Germinal center (tissue), 1 donor: ENCODE measurements around the gene SCRN2.
A peak's percentile ranks its signal among the peaks of the same experiment; 100 is the strongest.

Experiments used
- DNase-seq: peaks from one replicate; pipeline ENCODE4 v3.0.0; 2012; ENCODE audit warnings: mixed read lengths, low spot score

SCRN2 gene

DNA sequence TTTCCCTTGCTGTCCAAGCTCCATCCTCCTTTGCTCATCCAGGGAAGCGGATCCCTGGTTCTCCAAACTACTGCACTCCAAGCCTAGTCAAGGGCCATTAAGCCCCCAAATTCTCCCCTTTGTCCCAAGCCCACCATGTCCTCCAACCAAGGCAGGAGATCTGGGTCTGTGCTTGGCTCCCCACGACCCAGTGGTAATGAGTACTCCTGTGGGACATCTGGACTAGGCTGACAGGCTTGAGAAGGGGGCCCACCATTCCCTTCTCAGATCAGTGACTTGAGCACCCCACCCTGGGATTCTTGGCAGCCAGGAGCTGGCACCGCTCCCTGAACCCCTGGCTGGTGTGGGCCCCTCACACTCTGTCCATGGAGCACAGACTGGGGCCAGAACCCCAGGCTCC is 36.6 kb downstream of the SCRN2 start:
- no peak for DNase-seq

DNA sequence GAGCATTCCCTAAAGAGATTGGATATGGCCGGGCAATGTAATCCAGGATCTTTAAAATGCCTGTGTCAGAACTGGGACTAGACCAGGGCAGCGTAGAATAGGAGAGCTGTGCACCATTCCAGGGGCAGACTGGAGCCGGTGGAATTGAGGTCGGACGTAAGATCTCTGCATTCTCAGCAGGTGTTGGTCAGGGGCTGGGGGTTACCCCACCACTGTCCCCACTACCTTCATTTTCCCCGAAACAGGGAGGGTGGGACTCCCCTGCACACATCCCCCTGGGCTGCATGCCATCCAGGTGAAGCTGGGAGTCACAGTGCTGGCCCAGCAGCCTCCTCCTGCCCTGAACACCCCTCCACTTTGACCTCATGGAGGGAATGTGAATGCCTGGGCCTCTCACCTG is 37.3 kb downstream of the SCRN2 start:
- DNase-seq, result no peak

DNA sequence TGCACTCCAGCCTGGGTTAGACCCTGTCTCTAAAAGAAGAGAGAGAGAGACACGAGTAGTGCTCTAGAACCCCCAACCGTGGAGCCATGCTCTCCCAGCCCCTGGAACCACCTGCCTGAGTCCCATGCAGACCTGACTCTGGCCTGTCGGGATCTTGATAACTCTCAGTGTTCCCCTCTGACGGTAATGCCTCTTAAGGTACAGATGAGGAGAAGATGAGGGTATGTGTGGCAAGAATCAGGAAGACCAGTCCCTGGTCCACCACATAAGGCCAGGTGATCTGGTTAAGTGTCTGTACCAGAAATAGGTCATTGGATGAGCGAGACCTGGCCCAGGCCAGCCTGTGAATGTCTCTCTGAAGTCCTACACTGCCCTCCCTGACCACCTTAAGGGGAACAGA is 37.9 kb downstream of the SCRN2 start:
- no peak for DNase-seq

DNA sequence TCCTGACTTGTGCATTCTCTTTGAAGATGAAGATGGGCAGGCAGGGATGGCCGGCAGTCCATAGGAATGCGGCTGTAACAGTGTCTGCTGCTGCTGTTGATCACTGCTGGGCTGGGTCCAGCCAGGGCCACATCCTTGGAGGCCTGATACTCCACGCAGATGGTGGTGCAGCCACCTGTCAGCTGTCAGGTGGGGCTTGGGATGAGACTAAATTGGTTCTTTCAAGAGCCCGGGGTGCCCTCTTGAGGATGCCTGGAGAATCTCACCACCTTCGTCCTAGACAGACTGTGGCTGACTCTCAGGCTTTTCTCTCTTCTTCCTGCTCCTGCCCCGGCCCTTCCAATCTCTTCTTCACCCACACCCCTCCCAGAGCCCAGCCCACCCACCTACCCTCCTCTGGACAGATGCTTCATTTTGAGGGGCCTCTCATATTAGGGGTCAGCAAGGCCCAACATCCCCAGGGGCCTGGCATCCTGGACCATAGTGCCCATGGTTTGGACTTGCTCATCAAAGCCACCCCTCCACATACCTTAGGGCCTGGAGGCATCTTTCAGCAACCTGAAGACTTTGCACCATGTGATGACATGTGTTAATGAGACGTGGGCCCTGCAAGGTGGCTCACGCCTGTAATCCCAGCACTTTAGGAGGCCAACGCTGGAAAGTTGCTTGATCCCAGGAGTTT is 38.6 kb downstream of the SCRN2 start:
- DNase-seq, result peak; percentile 80

DNA sequence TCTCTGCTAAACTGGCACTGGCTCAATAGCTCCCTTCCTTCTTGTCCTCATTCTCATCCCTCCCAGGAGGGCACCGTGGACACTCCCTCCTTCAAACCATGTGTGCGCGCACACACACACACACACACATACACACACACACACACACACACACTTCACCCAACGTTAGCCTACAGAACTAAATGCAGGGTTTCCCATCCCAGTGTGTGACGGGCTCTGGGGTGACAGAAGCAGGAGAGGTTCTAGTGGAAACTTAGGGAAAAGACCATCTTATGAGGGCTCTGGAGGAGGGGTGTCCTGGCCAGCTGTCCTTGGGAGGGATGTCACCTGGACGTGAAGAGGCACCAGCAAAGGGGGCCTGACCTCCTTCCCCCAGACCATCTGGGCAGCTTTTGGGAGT is 39.2 kb downstream of the SCRN2 start:
- no peak for DNase-seq

DNA sequence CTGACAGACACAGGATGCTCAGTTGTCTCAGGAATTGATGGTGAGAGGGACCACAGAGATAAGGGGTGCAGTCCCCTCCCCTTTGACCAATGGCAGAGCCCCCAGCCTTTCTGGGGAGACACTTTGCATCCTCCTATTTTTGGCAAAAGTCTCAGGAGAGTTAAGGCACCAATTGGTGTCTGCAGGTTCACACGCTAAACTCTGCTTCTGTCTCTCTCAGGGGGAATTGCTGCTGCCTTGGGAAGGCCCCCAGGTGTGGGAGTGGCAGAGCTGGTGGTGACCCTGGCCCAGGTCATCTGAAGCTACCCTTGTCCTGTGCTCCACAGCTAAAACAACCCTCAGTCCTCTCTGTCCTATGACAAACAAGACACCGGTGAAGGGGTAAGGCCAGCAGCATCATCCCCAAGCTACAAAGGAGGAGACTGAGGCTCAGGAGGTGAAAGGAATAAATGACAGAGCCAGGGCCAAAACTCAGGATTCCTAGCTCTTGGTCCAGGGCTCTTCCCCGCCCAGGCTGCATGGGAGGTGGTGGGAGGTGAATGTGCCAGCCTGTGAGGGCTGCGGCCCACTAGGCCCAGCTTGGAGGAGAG is 39.8 kb downstream of the SCRN2 start:
- DNase-seq, result no peak

DNA sequence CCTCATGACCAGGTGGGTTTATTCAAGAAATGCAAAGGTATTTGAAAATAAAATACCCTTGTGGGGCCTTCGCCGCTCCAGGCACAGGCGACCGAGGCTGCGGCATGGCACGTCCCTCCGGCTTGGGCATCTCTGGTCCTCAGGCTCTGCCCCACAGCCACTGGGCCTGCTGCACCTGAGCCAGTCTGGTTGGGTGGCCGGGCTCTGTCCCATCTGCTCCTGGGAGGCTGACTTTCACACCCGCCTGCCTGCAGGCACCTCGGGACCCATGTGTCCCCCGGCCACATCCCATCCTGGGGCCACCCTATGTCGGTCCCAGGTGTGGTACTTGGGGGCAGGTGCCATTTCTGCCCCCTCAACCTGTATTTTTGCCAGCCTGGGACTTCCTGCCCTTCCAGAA is 40.4 kb downstream of the SCRN2 start:
- no peak for DNase-seq

DNA sequence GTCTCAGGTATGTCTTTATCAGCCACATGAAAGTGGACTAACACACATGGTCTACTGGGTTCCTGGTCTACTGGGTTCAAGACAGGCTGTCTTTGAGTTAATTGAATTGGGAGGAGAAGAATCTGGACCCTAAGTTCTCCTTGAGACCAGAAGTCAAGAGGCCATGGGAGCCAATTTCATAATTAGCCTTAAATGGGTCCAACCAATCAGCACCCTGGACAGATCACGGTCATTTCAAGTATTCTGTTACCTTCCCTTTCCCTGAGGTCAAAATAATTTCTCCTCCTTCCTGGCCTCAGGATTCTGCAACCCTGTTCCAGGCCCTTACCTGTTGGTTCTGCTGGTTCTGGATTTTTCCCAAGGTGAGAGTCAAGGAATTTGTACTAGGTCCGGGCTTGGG is 43.3 kb downstream of the SCRN2 start:
- no peak for DNase-seq

DNA sequence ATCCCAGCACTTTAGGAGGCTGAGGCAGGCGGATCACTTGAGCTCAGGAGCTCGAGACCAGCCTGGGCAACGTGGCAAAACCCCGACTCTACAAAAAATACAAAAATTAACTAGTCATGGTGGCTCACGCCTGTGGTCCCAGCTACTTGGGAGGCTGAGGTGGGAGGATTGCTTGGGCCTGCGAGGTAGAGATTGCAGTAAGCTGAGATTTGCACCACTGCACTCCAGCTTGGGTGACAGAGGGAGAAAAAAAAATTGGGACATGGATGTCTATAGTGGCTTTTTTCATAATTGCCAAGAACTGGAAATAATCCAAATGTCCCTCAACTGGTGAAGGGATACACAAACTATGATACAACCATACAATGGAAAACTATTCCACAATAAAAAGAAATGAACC is 48.1 kb downstream of the SCRN2 start:
- no peak for DNase-seq

DNA sequence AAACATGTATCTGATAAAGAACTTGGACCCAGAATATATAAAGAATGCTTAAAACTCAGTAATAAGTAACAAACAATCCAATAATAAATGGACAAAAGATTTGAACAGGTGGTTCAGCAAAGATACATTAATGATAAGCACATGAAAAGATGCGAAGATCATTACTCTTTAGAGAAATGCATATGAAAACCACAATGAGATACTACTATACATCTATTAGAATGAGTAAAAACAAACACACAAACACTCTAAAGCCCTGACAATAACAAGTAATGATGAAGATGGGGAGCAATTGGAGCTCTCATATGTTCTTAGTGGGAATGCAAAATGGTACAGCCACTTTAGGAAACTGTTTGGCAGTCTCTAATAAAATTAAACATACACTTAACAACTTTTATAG is 48.6 kb downstream of the SCRN2 start:
- DNase-seq, result no peak

DNA sequence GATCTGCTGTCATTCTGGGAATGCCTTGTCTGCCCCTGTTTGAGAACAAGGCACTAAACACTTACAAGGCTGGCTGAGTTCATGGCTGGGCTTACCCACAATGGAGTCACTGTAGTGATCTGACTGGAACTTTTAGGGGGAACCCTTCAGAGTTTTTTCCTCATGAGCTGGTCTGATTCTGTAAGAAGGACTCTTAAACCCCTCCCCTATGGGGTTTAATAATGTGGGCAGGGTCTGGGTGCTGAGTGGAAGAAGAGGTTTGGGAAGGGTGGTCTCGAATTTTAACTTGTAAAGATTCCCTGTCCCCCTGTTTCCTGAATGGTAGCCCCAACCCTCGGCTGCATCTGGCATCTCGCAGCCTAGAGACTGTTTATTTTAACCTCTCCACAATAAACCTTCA is 50.0 kb downstream of the SCRN2 start:
- DNase-seq, result no peak

DNA sequence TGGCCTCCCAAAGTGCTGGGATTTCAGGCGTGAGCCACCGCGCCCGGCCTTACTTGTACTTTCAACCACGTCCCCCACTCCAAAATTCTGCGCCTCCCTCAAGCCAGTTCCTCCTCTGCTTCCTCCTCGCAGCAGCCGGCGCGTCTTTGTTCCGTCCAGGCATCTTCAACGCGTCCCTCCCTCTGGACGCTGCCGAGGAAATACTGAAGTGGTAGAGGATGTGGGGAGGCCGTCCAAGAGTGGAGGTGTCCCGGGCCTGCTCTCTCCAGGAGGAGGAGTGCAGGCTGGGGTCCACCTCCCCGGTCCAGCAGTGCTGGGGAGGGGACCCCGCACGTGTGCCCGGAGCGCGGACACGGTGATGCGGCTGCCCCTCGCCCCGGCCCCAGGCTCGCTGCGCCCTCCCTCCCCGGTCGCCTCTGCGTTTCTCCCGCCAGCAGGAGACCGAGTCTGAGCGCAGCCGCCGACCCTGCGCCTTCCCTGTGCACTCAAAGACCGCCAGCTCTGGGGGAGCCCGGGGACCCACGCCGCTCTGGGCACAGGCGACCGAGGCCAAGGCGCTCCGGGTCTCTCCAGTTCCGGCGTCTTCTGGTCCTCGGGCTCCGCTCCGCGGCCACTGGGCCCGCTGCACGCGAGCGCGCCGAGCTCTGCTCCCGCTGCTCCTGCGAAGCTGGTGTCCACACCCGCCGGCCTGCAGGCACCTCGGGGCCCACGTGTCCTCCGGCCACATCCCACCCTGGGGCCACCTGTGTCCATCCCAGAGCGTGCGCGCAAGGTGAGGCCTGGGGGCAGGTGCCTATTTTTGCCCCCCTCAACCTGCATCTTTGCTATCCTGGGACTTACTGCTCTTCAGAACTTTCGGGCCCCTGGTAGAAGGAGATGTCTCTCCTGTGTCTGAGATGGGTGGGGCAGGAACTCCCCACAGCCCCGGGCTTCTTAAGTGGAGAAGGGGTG is 51.2 kb downstream of the SCRN2 start:
- DNase-seq, result peak; percentile 55
